Activated CD4-positive, CD25-positive, alpha-beta regulatory T cell treated with anti-CD3 and anti-CD28 coated beads, Interleukin-2, amount 50 U/mL, for 72 hours (primary cell): ENCODE measurements around the gene MTUS2.

ENCODE experiments used
- DNase-seq: peaks from one replicate; pipeline ENCODE4 v3.0.0; 2021

MTUS2 gene

DNA sequence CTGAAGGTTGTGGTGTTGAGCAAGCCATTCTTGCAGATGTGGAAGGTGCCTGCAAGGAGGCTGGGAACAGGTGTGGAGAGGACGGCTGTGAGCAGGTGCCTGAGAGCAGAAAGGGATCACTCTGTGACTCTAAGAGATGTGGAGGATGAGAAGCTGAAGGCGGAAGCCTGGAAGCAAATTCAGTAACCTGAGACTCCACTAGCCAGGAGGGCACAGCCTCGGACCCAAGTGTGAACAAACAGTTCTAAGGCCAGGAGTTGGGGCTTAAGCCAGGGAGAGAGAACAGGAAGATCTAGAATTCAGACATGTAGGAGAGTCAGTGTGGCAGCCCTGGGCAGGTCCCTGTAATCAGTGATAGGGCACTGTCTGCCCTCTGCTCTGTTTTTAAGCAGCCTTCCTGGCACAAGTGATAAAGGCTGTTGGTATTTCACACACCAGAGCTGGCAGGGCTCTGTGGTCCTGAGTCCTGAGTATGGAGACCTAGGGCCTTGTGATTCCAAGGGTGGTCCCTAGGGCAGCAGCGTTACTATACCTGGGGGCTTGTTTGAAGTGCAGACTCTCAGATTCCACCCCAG, 644.1 kb downstream of the MTUS2 start:
- no peak for DNase-seq

DNA sequence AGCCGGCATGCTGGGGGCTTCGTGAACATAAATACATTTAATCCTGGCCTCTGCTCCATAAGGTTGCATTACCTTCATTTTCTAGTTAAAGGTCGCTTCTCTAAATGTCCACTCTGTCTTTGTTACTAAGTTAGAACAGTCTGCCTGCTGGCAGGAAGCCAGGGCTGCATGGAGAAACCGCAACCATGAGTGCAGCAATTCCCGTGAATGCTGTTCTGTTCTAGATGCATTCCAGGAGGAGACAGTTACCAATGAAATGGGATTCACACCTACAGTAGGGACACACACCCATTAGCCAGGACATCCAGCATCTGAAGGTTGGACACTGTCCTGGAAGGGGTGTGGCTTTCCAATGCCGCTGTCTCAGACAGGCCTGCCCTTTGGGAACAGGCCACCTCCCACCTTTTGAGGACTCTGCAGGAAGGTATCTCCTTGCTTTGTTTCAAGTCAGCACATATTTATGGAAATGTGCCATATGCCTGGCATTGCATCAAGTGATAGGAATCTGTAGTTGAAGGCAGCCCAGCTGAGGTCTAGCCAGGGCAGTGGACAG, 645.7 kb downstream of the MTUS2 start:
- DNase-seq = no peak

DNA sequence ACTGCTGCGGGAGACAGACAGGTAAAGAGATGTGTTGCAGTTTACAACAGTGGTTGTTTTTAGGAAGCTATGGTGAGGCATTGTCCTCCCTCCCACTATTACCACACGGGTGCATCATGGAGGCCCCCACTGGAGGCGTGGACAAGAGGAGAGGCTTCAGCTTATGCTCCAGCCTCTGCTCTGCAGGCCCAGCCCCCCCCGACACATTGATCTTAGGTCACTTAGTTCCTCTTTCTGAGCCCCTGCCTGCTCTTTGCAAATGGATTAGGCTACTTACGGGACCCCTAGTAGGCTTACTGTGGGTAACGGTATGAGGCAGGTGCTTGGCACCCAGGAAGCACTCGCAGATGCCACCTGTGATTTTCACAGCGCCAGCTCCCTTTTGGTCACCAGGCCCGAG, 651.4 kb downstream of the MTUS2 start:
- no peak for DNase-seq

DNA sequence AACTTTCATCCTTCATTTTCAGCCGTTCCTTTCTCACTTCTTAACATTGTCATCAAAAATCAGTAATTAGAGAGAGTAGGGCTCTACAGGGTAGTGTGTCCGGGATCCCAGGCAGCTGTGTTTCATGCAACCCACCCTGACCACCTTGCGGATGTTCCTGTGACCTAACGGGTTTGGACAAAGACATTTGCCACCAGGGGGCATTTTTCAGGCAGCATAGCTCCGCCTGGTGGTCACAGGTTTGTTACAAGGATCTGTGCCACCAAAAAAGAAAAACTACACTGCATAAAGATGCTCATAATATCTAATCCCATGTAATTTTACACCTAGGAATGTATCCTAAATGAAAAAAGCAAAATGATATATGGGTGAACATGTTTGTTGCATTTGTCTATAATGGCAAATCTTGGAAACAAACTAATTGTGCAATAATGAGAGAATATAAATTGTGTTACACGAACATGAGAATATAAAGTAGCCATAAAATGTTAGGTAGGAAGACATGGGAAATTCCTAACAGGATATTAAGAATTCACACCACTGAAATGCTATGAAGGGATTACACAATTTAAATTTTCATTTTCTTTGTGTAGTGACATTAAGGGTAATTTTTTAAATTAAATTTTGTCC, 652.3 kb downstream of the MTUS2 start:
- no peak for DNase-seq

DNA sequence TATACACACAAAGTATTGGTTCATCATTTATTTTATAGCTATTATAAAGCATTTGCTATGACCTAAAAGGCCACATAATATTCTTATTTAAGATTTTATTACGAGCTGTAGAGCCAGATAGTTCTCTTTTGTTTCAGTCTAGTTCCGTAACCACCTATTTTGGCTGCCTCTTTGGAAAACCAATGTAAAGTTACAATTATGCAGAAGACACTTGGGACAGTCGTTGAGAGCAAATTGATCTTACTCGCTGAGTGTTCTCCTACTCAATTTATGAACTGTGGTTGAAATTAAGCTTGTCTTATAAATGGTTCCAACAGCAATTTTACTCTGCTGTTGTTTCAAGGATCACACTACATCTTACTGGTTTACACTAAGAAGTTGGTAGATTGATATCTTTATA, 653.0 kb downstream of the MTUS2 start:
- DNase-seq = no peak

DNA sequence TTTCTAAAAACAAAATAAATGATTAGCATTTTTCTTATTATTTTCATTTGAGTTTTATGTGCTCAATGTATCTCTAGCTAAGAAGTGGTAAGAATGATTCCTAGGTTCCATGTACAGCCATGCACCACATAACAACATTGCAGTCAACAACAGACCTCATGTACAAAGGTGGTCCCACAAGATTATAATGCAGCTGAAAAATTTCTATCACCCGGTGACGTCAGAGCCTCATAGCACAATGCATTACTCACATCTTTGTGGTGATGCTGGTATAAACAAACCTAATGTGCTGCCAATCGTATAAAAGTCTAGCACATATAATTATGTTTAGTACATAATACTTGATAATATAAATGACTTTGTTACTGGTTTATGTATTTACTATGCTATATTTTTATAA, 654.9 kb downstream of the MTUS2 start:
- no peak for DNase-seq

DNA sequence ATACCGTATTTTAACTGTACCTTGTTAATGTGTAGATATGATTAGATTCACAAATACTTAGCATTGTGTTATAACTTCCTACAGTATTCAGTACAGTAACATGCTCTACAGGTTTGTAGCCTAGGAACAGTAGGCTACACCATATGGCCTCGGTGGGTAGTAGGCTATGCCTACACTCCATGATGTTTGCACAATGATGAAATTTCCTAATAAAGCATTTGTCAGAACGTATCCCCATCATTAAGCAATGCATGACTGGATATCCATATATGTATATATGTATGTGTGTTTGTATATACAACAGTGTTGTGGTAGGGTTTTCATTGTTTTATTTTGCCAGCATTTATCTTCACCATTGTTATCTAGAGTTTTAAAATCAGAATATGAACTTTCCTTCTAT, 655.9 kb downstream of the MTUS2 start:
- no peak for DNase-seq

DNA sequence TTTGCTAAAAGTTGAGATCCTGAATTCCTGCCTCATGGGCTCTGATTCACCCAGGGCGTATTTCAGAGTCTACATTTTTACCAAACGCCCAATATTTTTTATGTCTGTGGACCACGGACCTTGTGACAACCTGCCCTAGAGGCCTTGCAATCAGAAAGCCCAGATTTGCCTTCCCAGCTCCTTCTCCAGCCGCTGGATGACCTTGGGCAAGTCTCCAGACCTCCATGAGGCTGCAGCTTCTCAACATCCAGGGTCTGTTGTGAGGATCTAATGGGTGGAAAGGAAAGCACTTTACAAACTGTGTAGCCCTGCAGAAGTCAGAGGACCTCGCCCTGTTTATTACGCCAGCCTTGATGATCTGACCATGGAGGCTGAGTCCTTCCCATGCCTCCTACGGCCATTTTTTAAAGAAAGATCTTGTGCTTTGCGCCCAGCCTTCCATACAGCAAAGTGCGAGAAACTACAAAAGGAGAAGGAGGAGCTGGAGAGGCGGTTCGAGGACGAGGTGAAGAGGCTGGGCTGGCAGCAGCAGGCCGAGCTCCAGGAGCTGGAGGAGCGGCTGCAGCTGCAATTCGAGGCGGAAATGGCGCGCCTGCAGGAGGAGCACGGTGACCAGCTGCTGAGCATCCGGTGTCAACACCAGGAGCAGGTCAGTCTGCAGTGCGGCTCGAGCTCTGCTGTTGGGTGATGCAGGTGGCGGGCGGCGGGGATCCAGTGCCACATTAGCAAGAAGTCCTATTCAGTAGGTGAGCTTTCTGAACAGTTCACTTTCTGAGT, 659.8 kb downstream of the MTUS2 start:
- DNase-seq = no peak

DNA sequence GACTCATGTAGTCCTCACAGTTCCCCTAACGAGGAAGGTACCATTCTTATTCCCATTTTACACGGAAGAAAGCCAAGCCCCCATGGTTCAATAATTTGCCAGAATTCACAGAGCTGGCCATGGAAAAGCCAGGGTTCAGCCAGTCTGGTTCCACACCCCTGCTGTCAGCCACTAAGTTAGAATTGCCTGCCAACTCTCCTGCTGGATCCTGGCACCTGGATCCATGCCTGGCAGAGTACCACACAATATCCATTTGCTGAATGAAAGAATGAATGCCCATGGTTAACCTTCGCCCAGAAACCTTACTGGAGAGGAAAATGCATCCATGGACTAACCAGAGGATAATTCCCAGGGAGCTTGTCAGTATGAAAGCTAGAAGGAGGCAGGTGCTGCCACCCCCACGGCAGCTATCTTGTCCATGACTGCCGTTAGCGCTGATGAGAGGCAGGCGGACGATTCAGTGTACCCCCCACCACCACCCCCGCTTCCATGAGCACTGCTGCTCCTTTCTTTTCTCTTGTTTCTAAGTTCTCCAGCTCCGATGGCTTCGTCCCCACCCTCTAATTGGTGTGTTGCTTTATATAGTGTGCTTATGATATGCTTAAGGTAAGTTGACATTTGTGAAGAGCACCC, 660.9 kb downstream of the MTUS2 start:
- no peak for DNase-seq

DNA sequence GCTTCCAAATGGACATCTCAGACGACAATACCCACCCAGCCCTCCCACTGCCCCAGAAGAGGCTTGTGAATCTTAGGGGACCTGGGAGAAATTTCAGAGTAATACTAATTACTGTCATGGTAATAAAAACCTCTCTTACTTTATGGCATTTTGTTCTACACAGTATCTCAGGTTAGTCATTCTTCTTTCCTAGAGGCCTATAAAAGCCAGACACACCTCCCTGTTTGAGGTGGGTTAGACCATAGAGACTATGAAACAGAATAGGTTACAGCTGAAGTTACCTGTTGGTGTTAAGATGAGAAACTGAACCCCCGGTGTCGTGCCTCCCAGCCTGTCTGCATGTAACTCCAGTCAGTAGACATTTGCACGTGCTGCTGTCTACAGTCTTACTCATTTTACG, 661.5 kb downstream of the MTUS2 start:
- no peak for DNase-seq

DNA sequence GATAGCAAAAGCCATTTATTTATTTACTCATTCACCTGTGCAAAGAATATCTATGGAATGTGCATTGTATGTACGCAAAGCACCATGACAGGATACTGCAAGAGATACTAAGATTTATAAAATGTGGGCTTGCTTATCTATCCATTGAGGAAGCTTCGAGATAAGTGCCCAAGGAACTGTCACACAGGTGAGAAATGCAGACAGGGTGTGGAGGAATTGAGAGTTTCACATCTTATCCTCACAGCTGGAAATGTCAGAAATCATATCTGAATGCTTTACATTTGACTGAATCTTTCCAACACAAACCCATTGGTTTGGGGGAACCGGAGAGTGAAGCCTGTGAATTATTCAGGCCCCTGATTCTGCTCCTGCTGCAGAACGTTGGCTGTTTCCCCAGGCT, 662.4 kb downstream of the MTUS2 start:
- DNase-seq = no peak

DNA sequence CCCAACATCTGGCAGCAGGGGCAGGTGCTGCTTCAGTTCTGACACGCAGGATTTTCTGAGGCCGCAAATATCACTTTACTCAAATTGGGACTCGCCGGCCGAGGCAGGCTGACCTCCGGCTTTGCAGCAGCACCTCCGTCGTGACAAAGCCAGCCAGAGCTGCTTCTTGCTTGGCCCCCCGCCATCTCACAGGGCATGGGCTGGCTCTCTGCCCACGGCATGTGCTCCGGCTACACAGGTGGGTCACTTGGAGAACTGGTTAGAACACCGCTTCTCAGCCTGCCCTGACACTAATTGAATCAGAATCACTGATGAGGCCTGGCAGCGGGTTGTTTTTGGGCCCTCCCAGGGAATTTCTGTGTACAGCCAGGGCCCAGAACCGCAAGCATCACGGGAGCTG, 663.1 kb downstream of the MTUS2 start:
- DNase-seq = no peak

DNA sequence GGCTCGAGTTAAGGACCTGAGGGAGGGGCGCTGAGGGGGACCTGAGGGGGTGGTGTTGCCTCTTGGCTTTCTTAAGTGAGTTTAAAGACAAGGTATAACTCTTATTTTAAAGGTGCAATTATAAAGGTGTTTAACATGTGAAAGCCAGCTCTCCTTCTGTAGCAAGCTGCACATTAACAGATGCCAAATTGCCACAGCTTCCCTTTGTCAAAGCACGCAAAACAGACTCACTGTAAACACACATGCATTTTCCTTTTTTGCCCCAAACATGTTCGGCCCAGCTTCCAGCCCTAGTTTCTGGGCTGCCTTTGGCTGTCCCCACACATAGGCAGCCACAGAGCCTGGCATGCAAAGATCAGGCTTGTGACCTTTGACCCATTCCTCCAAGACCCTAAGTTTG, 663.5 kb downstream of the MTUS2 start:
- no peak for DNase-seq

DNA sequence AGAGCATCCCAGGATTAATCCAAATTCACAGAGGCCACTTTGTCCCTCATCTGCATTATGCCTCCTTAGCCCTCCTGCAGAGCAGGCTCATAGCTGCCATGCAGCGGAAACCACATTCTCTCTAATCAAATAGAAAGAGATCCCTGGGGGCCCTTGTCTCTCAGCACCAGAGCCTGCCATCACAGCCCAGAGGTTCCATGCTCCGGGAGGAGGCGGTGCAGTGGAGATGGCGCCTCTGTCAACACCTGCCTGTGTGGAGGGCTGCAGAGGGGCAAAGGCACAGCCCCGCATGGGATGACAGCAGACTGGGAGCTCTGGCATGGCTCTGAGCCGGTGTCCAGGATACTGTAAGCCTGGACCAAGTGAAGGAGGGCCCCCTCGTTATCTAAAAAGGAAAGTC, 664.1 kb downstream of the MTUS2 start:
- no peak for DNase-seq

DNA sequence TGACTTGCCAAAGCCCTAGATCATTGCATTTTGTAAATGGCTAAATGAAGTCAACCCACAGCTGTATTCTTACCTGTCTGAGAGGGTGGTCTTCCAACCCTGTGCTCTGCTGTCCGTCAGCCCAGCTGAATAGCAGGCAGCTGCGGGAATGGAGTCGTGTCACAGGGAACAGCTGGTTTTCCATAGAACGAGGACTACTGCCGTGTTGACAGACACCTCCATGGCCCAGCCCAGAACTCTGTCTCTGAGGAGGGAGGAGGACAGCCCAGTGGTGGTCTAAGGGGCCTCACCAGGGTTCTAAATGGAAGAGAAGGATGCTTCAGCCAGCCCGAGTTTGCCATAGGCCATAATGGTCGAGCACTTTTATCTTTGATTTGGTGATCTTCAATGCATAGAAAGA, 664.7 kb downstream of the MTUS2 start:
- DNase-seq = no peak

DNA sequence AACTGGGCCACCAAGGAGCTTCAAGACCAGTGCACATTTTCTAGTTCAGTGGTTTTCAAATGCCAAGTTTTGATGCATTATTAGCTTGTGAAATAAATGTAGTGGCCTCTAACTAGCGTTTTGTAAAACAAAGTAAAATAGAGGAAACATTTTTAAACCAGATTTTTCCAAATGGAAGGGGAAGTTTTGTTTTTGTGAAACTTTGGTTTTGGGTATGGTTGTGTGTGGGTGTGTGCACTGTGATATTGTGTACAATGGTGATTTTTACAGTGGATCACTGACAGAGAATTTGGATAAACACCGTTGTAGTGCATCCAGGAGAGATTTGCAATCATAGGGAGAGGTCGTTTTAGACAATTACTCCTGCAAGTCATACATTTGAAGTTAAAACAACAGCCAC, 666.4 kb downstream of the MTUS2 start:
- DNase-seq = no peak

DNA sequence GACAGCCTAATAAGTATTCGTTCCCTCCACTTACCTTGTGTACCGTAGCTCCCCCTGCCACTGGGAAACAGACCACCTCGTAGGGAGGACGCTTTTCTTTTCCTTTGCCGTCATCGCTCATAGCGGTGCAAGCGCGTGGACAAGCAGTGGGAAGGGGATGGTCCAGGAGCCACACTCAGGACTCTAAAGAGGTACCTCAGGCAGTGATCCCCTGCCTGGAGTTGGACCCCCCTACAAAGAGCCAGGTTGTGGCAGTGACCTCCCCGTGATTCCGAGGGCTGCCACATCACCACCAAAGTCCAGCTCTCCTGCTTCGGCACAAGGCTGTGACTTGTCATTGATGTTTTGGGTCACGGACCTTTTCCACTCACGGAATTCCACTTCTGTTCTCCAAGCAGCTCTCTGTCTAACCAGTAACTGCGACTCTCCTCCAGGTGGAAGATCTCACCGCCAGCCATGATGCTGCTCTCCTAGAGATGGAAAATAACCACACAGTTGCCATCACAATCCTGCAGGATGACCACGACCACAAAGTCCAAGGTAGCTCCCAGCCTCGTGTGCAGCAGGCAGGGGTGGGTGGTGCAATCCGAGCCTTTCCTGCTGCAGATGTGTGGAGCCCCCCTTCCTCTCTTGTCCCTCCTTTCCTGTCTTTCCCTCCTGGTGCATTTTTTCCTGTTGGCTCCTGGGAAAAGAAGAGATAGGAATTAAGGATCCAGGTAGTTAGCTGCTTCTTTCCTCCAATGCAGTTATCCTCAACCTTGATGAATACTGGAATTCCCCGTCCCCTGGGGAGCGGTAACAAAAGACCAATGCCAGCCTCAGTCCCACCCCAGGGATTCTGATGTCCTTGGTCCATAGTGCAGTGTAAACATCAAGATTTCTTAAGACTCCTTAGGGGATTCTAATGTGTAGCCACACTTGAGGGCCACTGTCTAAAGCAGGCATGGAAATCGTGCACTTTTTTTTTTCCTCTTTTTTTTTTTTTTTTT, 667.6 kb downstream of the MTUS2 start:
- DNase-seq = no peak

DNA sequence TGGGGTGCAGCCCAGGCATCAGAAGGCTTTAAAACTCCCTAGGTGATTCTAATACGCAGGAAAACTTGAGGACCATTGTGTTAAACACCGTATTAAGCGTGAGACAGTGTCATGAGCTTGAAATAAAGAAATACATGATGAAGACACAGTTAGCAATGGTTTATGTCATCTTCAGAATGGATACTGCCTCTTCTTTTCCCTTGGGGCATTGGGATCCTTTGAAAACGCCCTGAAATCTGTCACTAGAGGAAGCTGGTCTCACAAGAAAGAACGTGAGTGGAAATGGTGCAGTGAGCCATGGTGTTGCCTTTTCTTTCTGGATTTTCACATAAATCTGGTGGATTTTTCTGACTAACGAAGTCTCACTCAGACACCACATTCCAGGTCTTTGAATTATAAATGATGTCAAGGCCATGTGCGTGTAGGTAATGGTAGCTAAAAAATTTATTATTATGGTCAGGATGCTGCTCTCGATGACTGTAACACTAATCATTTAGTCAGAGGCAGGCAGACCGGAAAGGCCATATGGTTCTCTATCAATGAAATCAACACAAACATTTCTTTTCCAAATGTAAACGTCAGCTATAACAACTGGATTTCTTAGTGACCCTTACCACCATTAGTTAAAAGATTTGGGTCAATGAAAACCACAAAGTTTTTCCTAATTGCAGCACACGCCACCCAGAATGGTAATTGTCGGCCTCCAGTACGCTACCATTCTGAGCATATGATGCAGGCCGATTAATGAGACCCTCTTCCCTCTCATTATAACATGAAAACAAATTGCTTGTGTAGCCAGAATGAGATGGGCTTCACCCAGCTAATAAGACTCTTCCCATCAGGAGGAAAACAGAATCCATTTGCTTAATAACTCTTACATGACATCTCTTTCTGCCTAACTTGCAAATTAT, 669.8 kb downstream of the MTUS2 start:
- no peak for DNase-seq

DNA sequence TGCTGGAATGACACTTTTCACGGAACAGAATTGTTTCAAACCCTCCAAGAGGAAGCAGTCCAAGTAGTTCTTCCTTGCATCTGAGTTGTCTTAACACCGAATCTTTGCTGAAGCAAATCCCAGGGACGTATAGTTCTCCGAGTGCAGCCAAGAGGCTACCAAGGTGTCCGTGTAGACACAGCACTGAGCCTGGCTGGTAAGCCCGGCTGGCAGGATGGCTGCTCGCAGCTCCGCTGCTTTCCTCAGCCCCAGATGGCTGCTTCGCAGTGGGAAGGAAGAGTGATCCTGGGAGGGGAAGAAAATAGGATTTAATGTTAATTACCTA, 670.4 kb downstream of the MTUS2 start:
- no peak for DNase-seq

DNA sequence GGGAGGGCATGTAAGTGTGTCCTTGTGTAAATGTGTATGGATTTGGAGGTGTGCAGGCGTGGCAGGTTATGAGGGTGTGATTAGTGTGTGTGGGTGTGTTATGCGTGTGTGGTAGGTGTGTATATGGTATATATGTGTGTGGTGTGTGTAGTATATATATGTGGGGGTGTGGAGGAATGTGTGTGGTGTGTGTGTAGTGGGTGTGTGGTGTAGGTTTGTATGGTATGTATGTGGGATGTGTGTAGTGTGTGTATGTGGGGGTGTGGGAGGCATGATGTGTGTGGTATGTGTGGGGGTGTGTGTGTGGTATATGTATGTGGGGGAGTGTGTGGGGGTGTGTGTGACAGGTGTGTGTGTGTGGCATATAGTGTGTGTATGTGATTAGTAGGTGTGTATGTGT, 671.1 kb downstream of the MTUS2 start:
- no peak for DNase-seq

DNA sequence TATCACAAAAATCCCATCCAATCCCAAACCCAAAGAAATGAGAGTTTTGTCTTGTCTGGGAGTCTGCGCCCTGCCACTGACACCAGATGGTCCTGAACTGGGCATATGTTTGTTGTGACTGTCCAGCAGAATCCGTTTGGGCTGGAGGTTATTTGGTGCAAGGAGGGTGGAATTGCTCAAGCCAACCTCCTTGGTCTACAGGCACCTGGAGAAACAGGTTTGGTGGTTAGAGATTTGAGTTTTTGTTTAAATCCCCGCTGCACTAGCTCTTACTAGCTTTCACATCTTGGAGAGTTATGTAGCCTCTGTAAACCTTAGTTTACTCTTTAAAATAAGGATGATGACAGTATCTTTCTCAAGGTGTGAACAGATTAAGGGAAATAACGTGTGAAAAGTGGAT, 673.7 kb downstream of the MTUS2 start:
- DNase-seq = peak; percentile 11

DNA sequence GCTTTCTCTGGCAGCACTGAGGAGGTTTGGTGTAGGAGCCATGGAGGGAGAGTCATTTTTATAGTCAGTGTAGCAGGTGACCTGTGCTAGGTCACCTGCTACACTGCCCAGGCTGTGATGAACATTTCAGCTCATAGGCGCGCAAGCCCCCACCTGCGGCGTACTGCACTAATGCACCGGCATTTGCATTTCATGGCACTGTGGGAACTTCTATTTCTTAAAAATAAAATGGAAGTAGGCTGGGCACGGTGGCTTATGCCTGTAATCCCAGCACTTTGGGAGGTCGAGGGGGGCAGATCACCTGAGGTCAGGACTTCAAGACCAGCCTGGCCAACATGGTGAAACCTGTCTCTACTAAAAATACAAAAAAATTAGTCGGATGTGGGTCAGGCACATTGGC, 674.4 kb downstream of the MTUS2 start:
- no peak for DNase-seq
